ENCODE measurements around the gene ANKRD6. TPM values are rescaled to one million over a fixed set of nuclear protein-coding genes. Genes with fewer than 3 reads are reported as not detected.

ANKRD6 gene
- total RNA-seq, 1 experiment from 2014 or later, result 5.6 TPM

DNA sequence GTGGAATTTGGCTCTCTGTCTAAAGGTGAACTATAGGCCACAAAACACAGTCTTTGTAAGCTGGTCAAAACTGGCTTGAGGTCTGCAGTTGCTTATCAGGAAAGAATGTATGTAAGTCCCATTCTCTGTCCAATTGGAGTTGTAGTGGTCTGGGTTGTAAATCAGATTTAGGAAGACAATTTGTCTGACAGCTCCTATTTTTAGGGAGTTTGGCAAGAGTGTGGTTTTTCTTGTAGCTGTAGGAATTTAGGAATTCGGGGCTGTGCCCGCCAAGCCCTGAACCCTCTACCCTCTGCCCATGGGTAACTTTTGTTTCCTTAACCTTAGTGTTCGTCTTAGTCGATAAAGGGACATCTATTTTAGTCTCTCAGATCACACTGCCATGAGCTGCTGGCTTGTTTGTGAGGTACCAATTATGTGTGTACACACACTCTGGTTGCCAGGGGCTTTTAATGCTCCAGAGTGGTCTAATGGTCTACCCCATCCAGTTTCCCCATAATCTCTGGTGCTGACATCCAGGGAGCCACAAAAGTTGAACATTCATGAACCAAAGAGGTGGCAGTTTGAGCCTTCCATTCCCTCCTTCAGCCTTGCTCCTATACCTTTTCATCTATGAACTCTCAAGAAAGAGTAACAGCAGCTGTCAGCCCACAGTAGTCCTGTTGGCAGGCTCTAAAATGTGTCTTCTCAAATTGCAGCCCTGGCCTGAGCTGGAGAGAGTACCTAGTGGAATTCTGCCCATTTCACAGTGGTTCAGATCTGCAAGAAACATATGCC lies 93.0 kb downstream of the ANKRD6 start:
- ChIA-PET POLR2A (ENCODE audit: unreplicated experiment) (no interaction called here), CTCF (no interaction called here)
- Histone ChIP-seq H3K4me1 (ENCODE audit: insufficient read depth, low read length) (no peaks in the 10 kb centered on the region), H3K4me2 (ENCODE audit: low read length) (no peak overlapping the region), H3K4me3 (ENCODE audit: low read length) (no peak overlapping the region), H4K20me1 (ENCODE audit: low read length) (no peaks in the 10 kb centered on the region), H3K36me3 (ENCODE audit: low read depth, low read length) (no peaks in the 10 kb centered on the region), H2AFZ (ENCODE audit: low read length) (no peak overlapping the region), H3K9me3 (ENCODE audit: low read length) (no peaks in the 10 kb centered on the region), H3K9me2 (replicated peaks; ENCODE audit: low read length) (no peaks in the 10 kb centered on the region), H3F3A (ENCODE audit: low read length, unreplicated experiment) (no peaks in the 10 kb centered on the region), H3K27ac (ENCODE audit: low read length) (no peak overlapping the region), H3K27me3 (ENCODE audit: low read length) (no peaks in the 10 kb centered on the region), H3K79me2 (ENCODE audit: low read length) (no peaks in the 10 kb centered on the region), H3K9ac (ENCODE audit: low read length) (no peak overlapping the region)
- no TSS peak for BruUV-seq (replicated peaks)
- DNase-seq (no peak), ATAC-seq (no peak)
- intact Hi-C loops (cut with micrococcal nuclease), result no loop called here
- TF ChIP-seq EZH2 (IDR thresholded peaks at IDR 0.05; ENCODE audit: low read length, unreplicated experiment) (no peak), EZH2phosphoT487 (IDR thresholded peaks at IDR 0.05; ENCODE audit: borderline replicate concordance, low read length) (no peak)
- TF ChIP-seq, protein P1, sequence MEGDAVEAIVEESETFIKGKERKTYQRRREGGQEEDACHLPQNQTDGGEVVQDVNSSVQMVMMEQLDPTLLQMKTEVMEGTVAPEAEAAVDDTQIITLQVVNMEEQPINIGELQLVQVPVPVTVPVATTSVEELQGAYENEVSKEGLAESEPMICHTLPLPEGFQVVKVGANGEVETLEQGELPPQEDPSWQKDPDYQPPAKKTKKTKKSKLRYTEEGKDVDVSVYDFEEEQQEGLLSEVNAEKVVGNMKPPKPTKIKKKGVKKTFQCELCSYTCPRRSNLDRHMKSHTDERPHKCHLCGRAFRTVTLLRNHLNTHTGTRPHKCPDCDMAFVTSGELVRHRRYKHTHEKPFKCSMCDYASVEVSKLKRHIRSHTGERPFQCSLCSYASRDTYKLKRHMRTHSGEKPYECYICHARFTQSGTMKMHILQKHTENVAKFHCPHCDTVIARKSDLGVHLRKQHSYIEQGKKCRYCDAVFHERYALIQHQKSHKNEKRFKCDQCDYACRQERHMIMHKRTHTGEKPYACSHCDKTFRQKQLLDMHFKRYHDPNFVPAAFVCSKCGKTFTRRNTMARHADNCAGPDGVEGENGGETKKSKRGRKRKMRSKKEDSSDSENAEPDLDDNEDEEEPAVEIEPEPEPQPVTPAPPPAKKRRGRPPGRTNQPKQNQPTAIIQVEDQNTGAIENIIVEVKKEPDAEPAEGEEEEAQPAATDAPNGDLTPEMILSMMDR (conservative IDR thresholded peaks at IDR 0.05; ENCODE audit: low read depth, low read length), result no peak

DNA sequence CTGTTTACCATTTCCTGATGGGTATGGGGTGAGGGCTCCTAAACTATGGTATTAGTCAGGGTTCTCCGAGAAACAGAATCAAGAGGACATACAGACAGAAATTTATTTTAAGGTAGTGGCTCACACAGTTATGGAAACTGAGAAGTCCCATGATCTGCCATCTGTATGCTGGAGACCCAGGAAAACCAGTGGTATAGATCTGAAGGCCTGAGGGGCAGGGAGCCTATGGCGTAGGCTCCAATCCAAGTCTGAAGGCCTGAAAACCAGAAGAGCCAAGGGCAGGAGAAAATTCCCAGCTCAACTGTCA lies 93.6 kb downstream of the ANKRD6 start:
- CTCF ChIA-PET, result no interaction called here

DNA sequence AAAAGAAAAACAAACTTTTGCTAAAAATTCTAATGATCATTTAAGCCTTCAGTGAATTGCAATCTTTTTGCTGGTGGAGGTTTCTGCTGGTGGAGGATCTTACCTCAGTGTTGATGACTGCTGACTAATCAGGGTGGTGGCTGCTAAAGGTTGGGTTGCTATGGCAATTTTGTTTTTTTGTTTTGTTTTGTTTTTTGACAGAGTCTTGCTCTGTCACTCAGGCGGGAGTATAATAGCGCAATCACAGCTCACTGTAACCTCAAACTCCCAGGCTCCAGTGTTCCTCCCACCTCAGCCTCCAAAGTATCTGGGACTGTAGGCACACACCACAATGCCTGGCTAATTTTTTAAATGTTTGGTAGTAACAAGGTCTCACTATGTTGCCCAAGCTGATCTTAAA lies 94.7 kb downstream of the ANKRD6 start:
- BruUV-seq (replicated peaks), result no TSS peak
- Histone ChIP-seq H3K9me2 (replicated peaks; ENCODE audit: low read length) (no peaks in the 10 kb centered on the region), H3K27me3 (ENCODE audit: low read length) (no peaks in the 10 kb centered on the region), H3F3A (ENCODE audit: low read length, unreplicated experiment) (no peaks in the 10 kb centered on the region), H3K79me2 (ENCODE audit: low read length) (no peaks in the 10 kb centered on the region), H3K36me3 (ENCODE audit: low read depth, low read length) (no peaks in the 10 kb centered on the region), H3K4me3 (ENCODE audit: low read length) (no peak overlapping the region), H3K27ac (ENCODE audit: low read length) (0 out of 2 replicates have a peak overlapping the region, but pooled peaks have one; percentile 32), H4K20me1 (ENCODE audit: low read length) (no peaks in the 10 kb centered on the region), H3K9me3 (ENCODE audit: low read length) (no peaks in the 10 kb centered on the region), H3K4me1 (ENCODE audit: insufficient read depth, low read length) (no peaks in the 10 kb centered on the region), H2AFZ (ENCODE audit: low read length) (no peak overlapping the region), H3K4me2 (ENCODE audit: low read length) (no peak overlapping the region), H3K9ac (ENCODE audit: low read length) (no peak overlapping the region)
- DNase-seq, result peak; percentile 42
- intact Hi-C loops (cut with micrococcal nuclease), result no loop called here
- ChIA-PET POLR2A (ENCODE audit: unreplicated experiment) (no interaction called here), CTCF (no interaction called here)
- TF ChIP-seq EZH2 (IDR thresholded peaks at IDR 0.05; ENCODE audit: low read length, unreplicated experiment), result no peak
- no peak for TF ChIP-seq EZH2phosphoT487 (IDR thresholded peaks at IDR 0.05; ENCODE audit: borderline replicate concordance, low read length)
- TF ChIP-seq, protein P1 (conservative IDR thresholded peaks at IDR 0.05; ENCODE audit: low read depth, low read length), result no peak
- ATAC-seq, result no peak

More for the DNA sequence above, 93.6 kb downstream of the ANKRD6 start:
- TF ChIP-seq EZH2phosphoT487 (IDR thresholded peaks at IDR 0.05; ENCODE audit: borderline replicate concordance, low read length) (no peak), EZH2 (IDR thresholded peaks at IDR 0.05; ENCODE audit: low read length, unreplicated experiment) (no peak)
- TF ChIP-seq, protein P1 (conservative IDR thresholded peaks at IDR 0.05; ENCODE audit: low read depth, low read length), result no peak
- no peaks in the 10 kb centered on the region for H3F3A ChIP-seq (ENCODE audit: low read length, unreplicated experiment)
- H3K79me2 ChIP-seq (ENCODE audit: low read length), result no peaks in the 10 kb centered on the region
- no peaks in the 10 kb centered on the region for H3K9me2 ChIP-seq (replicated peaks; ENCODE audit: low read length)
- H3K36me3 ChIP-seq (ENCODE audit: low read depth, low read length), result no peaks in the 10 kb centered on the region
- intact Hi-C loops (cut with micrococcal nuclease), result no loop called here
- ATAC-seq, result no peak
- no peaks in the 10 kb centered on the region for H3K4me1 ChIP-seq (ENCODE audit: insufficient read depth, low read length)
- H2AFZ ChIP-seq (ENCODE audit: low read length), result no peak overlapping the region
- H3K9me3 ChIP-seq (ENCODE audit: low read length), result no peaks in the 10 kb centered on the region
- H3K4me3 ChIP-seq (ENCODE audit: low read length), result no peak overlapping the region
- no TSS peak for BruUV-seq (replicated peaks)
- POLR2A ChIA-PET (ENCODE audit: unreplicated experiment), result no interaction called here
- H4K20me1 ChIP-seq (ENCODE audit: low read length), result no peaks in the 10 kb centered on the region
- H3K27ac ChIP-seq (ENCODE audit: low read length), result 0 out of 2 replicates have a peak overlapping the region, but pooled peaks have one; percentile 3
- no peak overlapping the region for H3K4me2 ChIP-seq (ENCODE audit: low read length)
- no peak for DNase-seq
- H3K27me3 ChIP-seq (ENCODE audit: low read length), result no peaks in the 10 kb centered on the region
- no peak overlapping the region for H3K9ac ChIP-seq (ENCODE audit: low read length)

Data from PC-3 (cell line).